Hepatocyte (in vitro differentiated cells): Measurements from ENCODE around the gene SLC43A2.

ENCODE experiments used
- CTCF ChIP-seq: fragments of 200-600 bp; sonication (generic); IDR thresholded peaks from 2 replicates; pipeline ENCODE4 v1.5.1; 2016; ENCODE audit warnings: antibody characterized with exemption, mild to moderate bottlenecking; ENCODE audit not compliant: poor library complexity
- EZH2 ChIP-seq: fragments of 200-600 bp; sonication (generic); IDR thresholded peaks from 2 replicates; pipeline ENCODE4 v1.6.1; 2016; ENCODE audit warnings: antibody characterized with exemption, mild to moderate bottlenecking, borderline replicate concordance
- EZH2phosphoT487 ChIP-seq: fragments of 200-600 bp; sonication (generic); IDR thresholded peaks from one replicate; pipeline ENCODE4 v1.6.1; 2018; ENCODE audit warnings: antibody characterized with exemption, mild to moderate bottlenecking, low read depth, moderate library complexity; ENCODE audit not compliant: unreplicated experiment, severe bottlenecking

DNA sequence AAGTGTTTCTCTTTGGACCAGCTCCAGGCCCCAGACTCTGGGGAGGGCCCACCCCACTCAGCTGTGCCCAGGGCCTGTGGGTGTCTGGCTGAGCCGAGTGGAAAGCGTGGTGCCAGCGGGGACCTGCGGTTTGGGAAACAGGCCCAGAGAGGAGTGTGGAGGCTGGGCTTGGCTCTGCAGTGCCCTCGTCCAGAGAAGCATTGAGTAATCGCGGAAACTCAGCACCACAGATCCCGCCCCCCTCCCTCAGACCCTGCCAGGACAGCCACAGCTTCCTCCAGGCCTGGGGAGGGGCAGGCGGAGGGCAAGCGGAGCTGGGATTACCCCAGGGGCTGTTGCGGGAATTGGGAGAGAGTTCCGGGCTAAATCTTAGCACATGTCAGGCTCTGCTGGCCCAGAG is 51.5 kb downstream of the SLC43A2 start:
- TF ChIP-seq CTCF (no peak), EZH2phosphoT487 (no peak), EZH2 (no peak)
